CD14-positive monocyte (primary cell): ENCODE measurements around the gene CTDP1. TPM values are rescaled to one million over a fixed set of nuclear protein-coding genes. Genes with fewer than 3 reads are reported as not detected.

Source experiments
- DNase-seq, 3 donors: peaks; one replicate each; pipeline ENCODE4 v3.0.0-alpha.2; 2011 to 2022
- H2AFZ ChIP-seq: 2 replicates; pipeline ENCODE4 v1.6.0; 2012; ENCODE audit warnings: mild to moderate bottlenecking, low read depth, low read length, inconsistent platforms; ENCODE audit not compliant: insufficient read depth, poor library complexity, severe bottlenecking
- H3K27ac ChIP-seq, 2 donors: 1 replicate in 1 of 2; 2 replicates in 1 of 2; pipeline ENCODE4 v1.5.1; 2012 to 2013; ENCODE audit warnings: low read length in 2 of 2, control low read depth in 1 of 2, inconsistent platforms in 1 of 2, low read depth in 1 of 2, mild to moderate bottlenecking in 1 of 2
- H3K27me3 ChIP-seq, 2 donors: one replicate each; pipeline versions ENCODE4 v1.6.0 to v1.6.1; 2011 to 2013; ENCODE audit warnings: low read length in 2 of 2; ENCODE audit not compliant: control insufficient read depth in 2 of 2, insufficient read depth in 2 of 2
- H3K36me3 ChIP-seq, 2 donors: replicated peaks in 1 of 2; 1 replicate in 1 of 2; 2 replicates in 1 of 2; pipeline versions ENCODE4 v1.5.1 to v1.6.1; 2012 to 2013; ENCODE audit warnings: low read length in 2 of 2, control low read depth in 1 of 2, inconsistent platforms in 1 of 2, mild to moderate bottlenecking in 1 of 2; ENCODE audit not compliant: insufficient read depth in 2 of 2, control insufficient read depth in 1 of 2
- H3K4me1 ChIP-seq, 2 donors: 1 replicate in 1 of 2; 2 replicates in 1 of 2; pipeline versions ENCODE4 v1.5.1 to v1.6.1; 2012 to 2013; ENCODE audit warnings: low read length in 2 of 2, control low read depth in 1 of 2, inconsistent platforms in 1 of 2, mild to moderate bottlenecking in 1 of 2, moderate library complexity in 1 of 2; ENCODE audit not compliant: insufficient read depth in 2 of 2, control insufficient read depth in 1 of 2
- H3K4me2 ChIP-seq: replicated peaks from 2 replicates; pipeline ENCODE3; 2012; ENCODE audit warnings: low read length, moderate library complexity, mild to moderate bottlenecking; ENCODE audit not compliant: poor library complexity, severe bottlenecking; ENCODE audit errors: extremely low read depth
- H3K4me3 ChIP-seq, 3 experiments: fragments of 200-600 bp in 1 of 3; sonication (generic) in 1 of 3; replicated peaks in 1 of 3; 1 replicate in 2 of 3; 2 replicates in 1 of 3; pipeline ENCODE4 v1.5.1; 2011 to 2013; ENCODE audit warnings: low read length in 3 of 3, mild to moderate bottlenecking in 3 of 3, control low read depth in 2 of 3, low read depth in 2 of 3, inconsistent platforms in 1 of 3, moderate library complexity in 1 of 3
- H3K79me2 ChIP-seq: 2 replicates; pipeline ENCODE4 v1.6.0; 2012; ENCODE audit warnings: mild to moderate bottlenecking, control low read depth, inconsistent platforms, low read length, moderate library complexity; ENCODE audit not compliant: insufficient read depth
- H3K9ac ChIP-seq: 2 replicates; pipeline ENCODE4 v1.6.0; 2017; ENCODE audit warnings: low read length, mild to moderate bottlenecking; ENCODE audit not compliant: insufficient read depth, poor library complexity, severe bottlenecking
- H3K9me3 ChIP-seq, 2 donors: replicated peaks in 1 of 2; 1 replicate in 1 of 2; 2 replicates in 1 of 2; pipeline versions ENCODE4 v1.5.1 to v1.6.1; 2012 to 2013; ENCODE audit warnings: low read length in 2 of 2, control low read depth in 1 of 2; ENCODE audit not compliant: control insufficient read depth in 1 of 2, insufficient read depth in 1 of 2
- H4K20me1 ChIP-seq: 2 replicates; pipeline ENCODE4 v1.6.0; 2012; ENCODE audit warnings: mild to moderate bottlenecking, low read length, control low read depth, moderate library complexity; ENCODE audit not compliant: insufficient read depth
- H3K27ac Mint-ChIP-seq, 7 donors: one replicate each; pipeline ENCODE4 v1.8.0; 2020; ENCODE audit warnings: mild to moderate bottlenecking in 7 of 7, mixed read lengths in 7 of 7, moderate library complexity in 6 of 7, inconsistent platforms in 2 of 7
- H3K27me3 Mint-ChIP-seq, 3 donors: one replicate each; pipeline ENCODE4 v1.8.0; 2021 to 2022; ENCODE audit warnings: low read depth in 3 of 3, mild to moderate bottlenecking in 3 of 3, mixed read lengths in 3 of 3, moderate library complexity in 3 of 3, inconsistent platforms in 1 of 3
- H3K36me3 Mint-ChIP-seq, 2 donors: one replicate each; pipeline ENCODE4 v1.8.0; 2020; ENCODE audit warnings: mixed read lengths in 2 of 2, inconsistent platforms in 1 of 2, mild to moderate bottlenecking in 1 of 2
- H3K4me1 Mint-ChIP-seq: one replicate; pipeline ENCODE4 v1.8.0; 2020; ENCODE audit warnings: mild to moderate bottlenecking, mixed read lengths
- H3K4me3 Mint-ChIP-seq, 2 donors: one replicate each; pipeline ENCODE4 v1.8.0; 2020; ENCODE audit warnings: mild to moderate bottlenecking in 2 of 2, mixed read lengths in 2 of 2, moderate library complexity in 1 of 2
- H3K9me3 Mint-ChIP-seq, 7 donors: one replicate each; pipeline ENCODE4 v1.8.0; 2020 to 2022; ENCODE audit warnings: mixed read lengths in 7 of 7, mild to moderate bottlenecking in 6 of 7, moderate library complexity in 6 of 7, inconsistent platforms in 2 of 7
- CTCF ChIP-seq: fragments of 200-600 bp; IDR thresholded peaks from one replicate; pipeline ENCODE4 v1.8.0; 2022; ENCODE audit warnings: antibody characterized with exemption, mild to moderate bottlenecking
- WGBS: methylation state at CpG from one replicate; pipeline ENCODE4 v1.1.5; 2013; ENCODE audit warnings: missing lambda C conversion rate; ENCODE audit not compliant: insufficient coverage; 5-methylcytosine and 5-hydroxymethylcytosine counted together
- intact Hi-C, 2 donors: fragments of 100-400 bp; cut with micrococcal nuclease; formaldehyde crosslinking; loops; one replicate each; pipeline versions ENCODE4 v1.15.0 to v1.15.1; 2023
- polyA plus RNA-seq, 3 donors: library from polyadenylated mRNA; depleted of rRNA in 1 of 3; unstranded in 2 of 3; stranded (reverse) in 1 of 3; fragments of 300-500 nt in 2 of 3; fragments of >200 nt in 1 of 3; fragmentation: Illumina TruSeq in 2 of 3; gene quantifications; 1 replicate in 2 of 3; 2 replicates in 1 of 3; pipeline ENCODE4 v1.2.3, GENCODE V29; 2012 to 2021

Gene CTDP1
- polyA plus RNA-seq, 3 donors, result 9.1 to 13.9 (median 9.1) TPM

DNA sequence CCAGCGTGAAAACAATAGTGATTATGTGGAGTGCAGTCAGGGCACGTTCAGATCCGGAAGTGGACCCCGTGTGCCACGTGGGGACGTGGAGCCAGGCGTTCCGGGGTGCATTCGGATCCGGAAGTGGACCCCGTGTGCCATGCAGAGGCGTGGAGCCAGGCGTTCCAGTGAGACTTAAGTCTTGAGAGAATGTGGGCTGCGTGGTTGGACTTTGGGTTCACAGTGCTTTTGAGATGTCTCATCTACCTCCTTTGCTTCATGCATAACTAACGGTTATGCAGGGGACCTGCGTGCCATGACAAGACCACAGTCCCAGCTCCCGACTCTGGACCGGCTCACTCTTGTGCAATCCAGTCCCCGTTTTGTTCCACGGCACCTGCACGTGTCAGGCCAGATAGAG lies 28.8 kb downstream of the CTDP1 start:
- Histone ChIP-seq H4K20me1 (peaks cover 43% of the 10 kb centered on the region), H3K9me3 (peaks cover 2 to 9% of the 10 kb centered on the region in 2 donors), H3K4me1 (no peaks in the 10 kb centered on the region), H3K27me3 (no peaks in the 10 kb centered on the region), H3K27ac (no peak overlapping the region), H3K4me3 (no peak overlapping the region), H3K79me2 (peaks cover 21% of the 10 kb centered on the region), H2AFZ (no peak overlapping the region), H3K4me2 (no peak overlapping the region), H3K36me3 (peaks cover 85 to 99% of the 10 kb centered on the region in 2 donors), H3K9ac (no peak overlapping the region)
- H3K4me1 Mint-ChIP-seq, result no peaks in the 10 kb centered on the region
- DNase-seq, result no peak
- 96% methylated on average over 17 of the region's 21 CpGs for WGBS
- H3K9me3 Mint-ChIP-seq, result peaks cover 0 to 12% (median 3%) of the 10 kb centered on the region in 7 donors
- peaks cover 0 to 1% (median 0%) of the 10 kb centered on the region in 3 donors for H3K27me3 Mint-ChIP-seq
- intact Hi-C loops, result no loop called here
- no peak overlapping the region for H3K27ac Mint-ChIP-seq
- TF ChIP-seq CTCF, result no peak
- no peak overlapping the region for H3K4me3 Mint-ChIP-seq
- H3K36me3 Mint-ChIP-seq, result peaks cover 92% of the 10 kb centered on the region in 2 donors

DNA sequence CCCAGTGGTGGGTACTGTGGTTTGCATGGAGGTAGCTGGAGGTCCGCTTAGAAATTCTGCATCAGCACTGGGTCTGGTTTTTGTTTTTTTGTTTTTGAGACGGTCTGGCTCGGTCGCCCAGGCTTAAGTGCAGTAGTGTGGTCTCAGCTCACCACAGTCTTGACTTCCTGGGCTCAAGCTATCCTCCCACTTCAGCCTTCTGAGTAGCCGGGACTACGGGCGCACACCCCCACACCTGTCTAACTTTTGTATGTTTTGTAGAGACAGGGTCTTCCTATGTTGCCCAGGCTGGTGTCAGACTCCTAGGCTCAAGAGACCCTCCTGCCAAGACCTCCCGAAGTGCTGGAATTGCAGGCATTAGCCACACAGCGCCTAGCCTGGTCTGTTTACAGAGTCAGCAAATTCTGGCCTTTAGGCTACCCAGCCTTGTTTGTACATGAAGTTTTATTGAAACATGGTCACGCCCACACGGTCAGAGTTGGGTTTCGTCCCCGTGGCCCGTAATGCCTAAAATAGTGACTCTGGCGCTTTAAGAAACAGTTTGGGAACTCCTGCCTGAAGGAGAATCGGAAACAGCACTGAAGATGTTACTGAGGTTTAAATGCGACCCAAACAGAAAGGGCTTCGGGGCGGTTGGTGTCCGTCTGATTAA lies 32.7 kb downstream of the CTDP1 start:
- peaks cover 86 to 99% of the 10 kb centered on the region in 2 donors for H3K36me3 ChIP-seq
- H3K27ac Mint-ChIP-seq, result peak overlapping the region in 1 of 7 donors; percentile 7

More for the DNA sequence above, 32.7 kb downstream of the CTDP1 start:
- H3K4me1 Mint-ChIP-seq, result no peaks in the 10 kb centered on the region
- no peaks in the 10 kb centered on the region for H3K4me1 ChIP-seq
- DNase-seq, result no peak
- no peak overlapping the region for H3K4me3 ChIP-seq
- intact Hi-C loops, result no loop called here
- no peak overlapping the region for H3K4me2 ChIP-seq
- no peak overlapping the region for H3K9ac ChIP-seq
- H3K36me3 Mint-ChIP-seq, result peaks cover 81 to 91% of the 10 kb centered on the region in 2 donors
- no peaks in the 10 kb centered on the region for H3K27me3 Mint-ChIP-seq
- H3K27ac ChIP-seq, result no peak overlapping the region
- H3K79me2 ChIP-seq, result peaks cover 5% of the 10 kb centered on the region
- TF ChIP-seq CTCF, result no peak
- peaks cover 3 to 34% (median 8%) of the 10 kb centered on the region in 7 donors for H3K9me3 Mint-ChIP-seq
- no peak overlapping the region for H2AFZ ChIP-seq
- H3K4me3 Mint-ChIP-seq, result no peak overlapping the region
- WGBS, result 99% methylated on average over 13 of the region's 20 CpGs
- H3K9me3 ChIP-seq, result peaks cover 16 to 27% of the 10 kb centered on the region in 2 donors
- H4K20me1 ChIP-seq, result peaks cover 9% of the 10 kb centered on the region
- H3K27me3 ChIP-seq, result no peaks in the 10 kb centered on the region
